GM12878 (cell line): ENCODE data around the gene PPARD. TPM values are rescaled to one million over a fixed set of nuclear protein-coding genes. Genes with fewer than 3 reads are reported as not detected.
A peak's percentile ranks its signal among the peaks of the same experiment; 100 is the strongest.

Experiments used
- ATAC-seq: fragments of 200-7000 bp; cut with Tn5 transposase; 3 replicates; pipeline ENCODE4 v1.9.1; 2020; ENCODE audit warnings: mild to moderate bottlenecking, moderate library complexity
- BruUV-seq: library from RNA; stranded (reverse); fragments of 400-500 nt; replicated peaks from 2 replicates; lab custom pipeline; 2021; lab: Mats Ljungman, UMichigan
- CTCF ChIA-PET: fragments of 300-600 bp; sonication (Branson Sonifier 250); formaldehyde crosslinking; extraction: SDS; loops from one replicate; lab custom pipeline; 2021; ENCODE audit warnings: inconsistent platforms; lab: Yijun Ruan, JAX
- POLR2A ChIA-PET: fragments of 350-600 bp; formaldehyde crosslinking; extraction: SDS; loops from one replicate; lab custom pipeline; 2021; ENCODE audit warnings: inconsistent platforms; lab: Charles Lee
- RAD21 ChIA-PET: fragments of 300-600 bp; sonication (Branson Sonifier 250); formaldehyde crosslinking; loops from one replicate; lab custom pipeline; 2023; ENCODE audit warnings: antibody characterized with exemption; ENCODE audit not compliant: unreplicated experiment; lab: Charles Lee
- SMC1A ChIA-PET: fragments of 300-600 bp; sonication (Branson Sonifier 250); formaldehyde crosslinking; loops from one replicate; lab custom pipeline; 2023; ENCODE audit not compliant: unreplicated experiment, uncharacterized antibody; lab: Charles Lee
- DNase-seq: peaks from one replicate; pipeline ENCODE4 v3.0.0-alpha.2; 2011; ENCODE audit warnings: low read depth, low spot score
- FAIRE-seq: peaks from 3 replicates; lab custom pipeline; 2011; peaks lifted over from hg19 to GRCh38; lab: Jason Lieb, UNC
- H2AFZ ChIP-seq: 2 replicates; pipeline ENCODE4 v1.6.0; 2011; ENCODE audit warnings: low read depth, low read length, control low read depth; ENCODE audit not compliant: control insufficient read depth
- H3K27ac ChIP-seq: 2 replicates; pipeline ENCODE4 v1.5.1; 2011; ENCODE audit warnings: control low read depth; ENCODE audit not compliant: control insufficient read depth, insufficient read depth
- H3K27me3 ChIP-seq, 2 experiments: replicated peaks in 1 of 2; 2 replicates each; pipeline versions ENCODE4 v1.6.0 to v1.6.1; 2011; ENCODE audit warnings: low read length in 1 of 2; ENCODE audit not compliant: control insufficient read depth in 2 of 2, insufficient read depth in 2 of 2
- H3K36me3 ChIP-seq, 2 experiments: 2 replicates each; pipeline ENCODE4 v1.5.1; 2011; ENCODE audit warnings: low read length in 1 of 2; ENCODE audit not compliant: control insufficient read depth in 2 of 2, insufficient read depth in 2 of 2
- H3K4me1 ChIP-seq: 2 replicates; pipeline ENCODE4 v1.6.1; 2011; ENCODE audit warnings: mild to moderate bottlenecking, low read length, moderate library complexity, mixed read lengths; ENCODE audit not compliant: control insufficient read depth, insufficient read depth
- H3K4me2 ChIP-seq: 2 replicates; pipeline ENCODE4 v1.6.0; 2011; ENCODE audit warnings: control low read depth; ENCODE audit not compliant: control insufficient read depth, insufficient read depth
- H3K4me3 ChIP-seq: fragments of 200-600 bp; sonication (generic); 2 replicates; pipeline ENCODE4 v1.5.1; 2016
- H3K79me2 ChIP-seq: 2 replicates; pipeline ENCODE4 v1.6.0; 2011; ENCODE audit warnings: low read length; ENCODE audit not compliant: control insufficient read depth, insufficient read depth
- H3K9ac ChIP-seq: 2 replicates; pipeline ENCODE4 v1.8.0; 2011; ENCODE audit warnings: low read length, control low read depth, mixed read lengths; ENCODE audit not compliant: control insufficient read depth, insufficient read depth
- H3K9me3 ChIP-seq: replicated peaks from 3 replicates; pipeline ENCODE4 v1.5.1; 2011; ENCODE audit warnings: mild to moderate bottlenecking, low read length; ENCODE audit not compliant: control insufficient read depth, insufficient read depth
- H4K20me1 ChIP-seq: 2 replicates; pipeline ENCODE4 v1.6.0; 2011; ENCODE audit not compliant: control insufficient read depth, insufficient read depth
- ATF7 ChIP-seq: fragments of 450-650 bp; IDR thresholded peaks from 2 replicates; pipeline ENCODE4 v1.6.1; 2016; ENCODE audit warnings: low read depth, mild to moderate bottlenecking
- EP300 ChIP-seq, 2 experiments: fragments of 150-350 bp in 1 of 2; IDR thresholded peaks; 2 replicates each; pipeline ENCODE4 v1.6.1; 2011 to 2012; ENCODE audit warnings: low read depth in 2 of 2, low read length in 2 of 2, borderline replicate concordance in 1 of 2, improper control_type of control experiment in 1 of 2, inconsistent platforms in 1 of 2; ENCODE audit not compliant: control insufficient read depth in 1 of 2
- HCFC1 ChIP-seq: fragments of 150-350 bp; IDR thresholded peaks from 2 replicates; pipeline ENCODE4 v1.6.1; 2014; ENCODE audit warnings: low read length
- HDAC6 ChIP-seq: fragments of 200-600 bp; sonication (generic); IDR thresholded peaks from one replicate; pipeline ENCODE4 v1.8.0; 2017; ENCODE audit warnings: antibody characterized with exemption; ENCODE audit not compliant: unreplicated experiment
- IKZF2 ChIP-seq, 2 experiments: fragments of 450-650 bp; IDR thresholded peaks; 2 replicates each; pipeline ENCODE4 v1.6.1; 2017; ENCODE audit warnings: mild to moderate bottlenecking in 2 of 2, moderate library complexity in 2 of 2
- JUND ChIP-seq: IDR thresholded peaks from 2 replicates; pipeline ENCODE4 v1.6.1; 2012; ENCODE audit warnings: low read depth, mild to moderate bottlenecking, low read length, improper control_type of control experiment, moderate library complexity
- KAT2A ChIP-seq: conservative IDR thresholded peaks from 2 replicates; pipeline ENCODE4 v1.6.1; 2011; ENCODE audit warnings: low read depth, low read length; ENCODE audit not compliant: control insufficient read depth
- NBN ChIP-seq: fragments of 450-650 bp; IDR thresholded peaks from 2 replicates; pipeline ENCODE4 v1.6.1; 2016
- NKRF ChIP-seq: fragments of 450-650 bp; conservative IDR thresholded peaks from 2 replicates; pipeline ENCODE4 v1.6.1; 2017; ENCODE audit warnings: mild to moderate bottlenecking, moderate library complexity
- PML ChIP-seq: IDR thresholded peaks from 2 replicates; pipeline ENCODE4 v1.6.1; 2012; ENCODE audit warnings: low read length, inconsistent platforms
- RAD21 ChIP-seq: IDR thresholded peaks from 2 replicates; pipeline ENCODE4 v1.6.1; 2011; ENCODE audit warnings: mild to moderate bottlenecking, low read depth, low read length, moderate library complexity; ENCODE audit not compliant: insufficient read depth
- RB1 ChIP-seq: fragments of 450-650 bp; formaldehyde crosslinking; IDR thresholded peaks from 2 replicates; pipeline ENCODE4 v1.6.1; 2017; ENCODE audit warnings: mild to moderate bottlenecking, borderline replicate concordance
- SRF ChIP-seq, 2 experiments: IDR thresholded peaks; 2 replicates each; pipeline ENCODE4 v1.6.1; 2011; ENCODE audit warnings: low read depth in 2 of 2, low read length in 2 of 2, mild to moderate bottlenecking in 1 of 2, moderate library complexity in 1 of 2
- STAT3 ChIP-seq: IDR thresholded peaks from 2 replicates; pipeline ENCODE4 v1.6.1; 2011; ENCODE audit warnings: low read depth, low read length, improper control_type of control experiment
- ZBTB11 ChIP-seq: fragments of 450-650 bp; formaldehyde crosslinking; IDR thresholded peaks from 2 replicates; pipeline ENCODE4 v1.5.0; 2022; ENCODE audit warnings: mild to moderate bottlenecking, missing genetic modification characterization
- WGBS: methylation state at CpG from one replicate; pipeline ENCODE4 v1.1.6; 2016; ENCODE audit warnings: low lambda C conversion rate; ENCODE audit not compliant: insufficient replicate concordance, insufficient coverage; ENCODE audit errors: missing lambda C conversion rate; 5-methylcytosine and 5-hydroxymethylcytosine counted together
- in situ Hi-C: fragments of 300-500 bp; cut with MboI; formaldehyde crosslinking; loops from 9 replicates; pipeline ENCODE4 v1.14.3; 2018; ENCODE audit warnings: mixed read lengths
- intact Hi-C: fragments of 100-400 bp; cut with micrococcal nuclease; formaldehyde crosslinking; loops from one replicate; pipeline ENCODE4 v1.14.2; 2022; ENCODE audit not compliant: unreplicated experiment
- polyA plus RNA-seq, 11 experiments: library from polyadenylated mRNA; depleted of rRNA in 4 of 11; unstranded in 6 of 11; stranded (reverse) in 5 of 11; fragments of >200 nt; fragmentation: Nextera tagmentation in 4 of 11; fragmentation: Illumina TruSeq in 1 of 11; extraction: Ambion mirVana in 4 of 11; extraction: Trizol in 1 of 11; gene quantifications; 1 replicate in 1 of 11; 2 replicates in 10 of 11; pipeline versions ENCODE4 v1.2.1 to v1.2.3, GENCODE V29; 2011 to 2016; ENCODE audit warnings: inconsistent platforms in 2 of 11, missing spikeins in 2 of 11, low read depth in 1 of 11
- total RNA-seq, 4 experiments: library from RNA; depleted of rRNA in 3 of 4; stranded (reverse); fragments of >200 nt in 3 of 4; fragmentation: Illumina TruSeq in 1 of 4; extraction: Trizol in 1 of 4; gene quantifications; 2 replicates each; pipeline versions ENCODE4 v1.2.1 to v1.2.3, GENCODE V29; 2013 to 2021

Gene PPARD
- total and polyA plus RNA-seq, 10 of the 15 experiments (the other 5 are each of a cell fraction or from before 2014, with no cell fraction given): 0.05 to 12.6 (median 6.7) TPM

DNA sequence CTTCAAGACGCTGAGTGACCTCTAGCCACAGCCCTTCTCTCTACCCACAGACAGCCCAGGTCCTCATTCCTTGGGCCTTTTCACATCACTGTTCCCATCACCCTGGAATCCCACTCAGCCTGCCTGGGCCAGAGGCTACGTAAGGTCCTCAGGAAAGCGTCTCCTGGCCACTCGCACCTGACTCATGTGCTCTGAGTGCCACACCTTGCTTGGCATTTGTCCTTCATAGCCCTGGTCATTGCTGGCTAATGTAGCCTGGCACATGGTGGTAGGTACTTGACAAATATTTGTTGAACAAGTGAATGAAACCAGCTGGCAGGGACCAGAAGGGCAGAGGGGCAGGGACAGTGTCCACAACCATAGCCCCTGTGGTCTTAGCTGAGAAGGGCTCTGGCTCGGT is 59.2 kb downstream of the PPARD start (continued):
- TF ChIP-seq HDAC6: no peak
- TF ChIP-seq NKRF: no peak

- no peaks in the 10 kb centered on the region; a peak in 1 of 4 replicates for H3K36me3 ChIP-seq
- SMC1A ChIA-PET: interaction anchor here (0.6 to 1.8 kb wide), 9 partner anchors 34 to 311 kb away, joined by 3 to 16 read pairs (median 3); partner anchors contain the start of gene PPARD
- H3K27ac ChIP-seq: peak overlapping the region; percentile 5
- 15% methylated on average over 8 of the region's 8 CpGs for WGBS
- H3K27me3 ChIP-seq: no peaks in the 10 kb centered on the region
- ATAC-seq: peak; percentile 95
- no peak overlapping the region for H2AFZ ChIP-seq
- no peaks in the 10 kb centered on the region for H3K79me2 ChIP-seq
- no TSS peak for BruUV-seq
- H4K20me1 ChIP-seq: no peaks in the 10 kb centered on the region; the same call in 1 of the 2 replicates
- RAD21 ChIA-PET: interaction anchor here (0.8 to 1.6 kb wide), 5 partner anchors 46 to 59 kb away, joined by 3 to 11 read pairs (median 7); partner anchors contain the start of genes FANCE and PPARD
- H3K4me2 ChIP-seq: peak overlapping the region; percentile 63
- DNase-seq: peak; percentile 51
- CTCF ChIA-PET: interaction anchor here (0.7 to 2.0 kb wide), 6 partner anchors 13 to 74 kb away, joined by 3 to 11 read pairs (median 4); partner anchors contain the start of gene RPL10A
- in situ Hi-C loops (no loop called here), intact Hi-C loops (loop anchor here (2.0 kb wide), 1 partner anchor 59 kb away; the partner anchor contains the start of gene PPARD)
- FAIRE-seq: peak; percentile 91
- H3K9me3 ChIP-seq: no peaks in the 10 kb centered on the region
- peak overlapping the region; percentile 48; the same call in 1 of the 2 replicates for H3K4me3 ChIP-seq
- POLR2A ChIA-PET: interaction anchor here (0.7 to 1.5 kb wide), 5 partner anchors 13 to 816 kb away, joined by 3 to 5 read pairs (median 3); no protein-coding TSS in a partner anchor
- peaks cover 23% of the 10 kb centered on the region for H3K4me1 ChIP-seq
- no peak overlapping the region for H3K9ac ChIP-seq
- TF ChIP-seq HCFC1 (no peak), ZBTB11 (CRISPR knock-in tag) (no peak), SRF (IDR thresholded peaks at IDR 0.05; ENCODE audit: low read depth in 2 of 2, low read length in 2 of 2) (no peak), ATF7 (peak; percentile 26; the same call in 1 of the 2 replicates), IKZF2 (IDR thresholded peaks at IDR 0.05) (peak; percentile 74 to 84; a peak in 3 of 4 replicates), STAT3 (0 out of 2 replicates have a peak, but pooled peaks have one; percentile 51), EP300 (IDR thresholded peaks at IDR 0.05; ENCODE audit: borderline replicate concordance in 1 of 2, control insufficient read depth in 1 of 2, low read depth in 2 of 2, low read length in 2 of 2) (peak; percentile 30 to 33; a peak in 1 of 4 replicates), RB1 (no peak), KAT2A (no peak), NBN (no peak), PML (no peak), JUND (no peak), RAD21 (peak; percentile 29; the same call in 1 of the 2 replicates)
Observed at GRCh38 chr6:35402136-35402855, 59.9 kb downstream of the PPARD start.
